Brain microvascular endothelial cell (primary cell): ENCODE results near the gene SLC17A8.

Source experiments
- DNase-seq: peaks from one replicate; pipeline ENCODE4 v3.0.0-alpha.2; 2020
- H3K27ac ChIP-seq: fragments of 250-450 bp; sonication (Bioruptor Pico); 2 replicates; pipeline ENCODE4 v1.5.1; 2020; ENCODE audit warnings: mild to moderate bottlenecking, moderate library complexity
- H3K27me3 ChIP-seq: fragments of 250-450 bp; sonication (Bioruptor Pico); replicated peaks from 2 replicates; pipeline ENCODE4 v1.5.1; 2020; ENCODE audit warnings: mild to moderate bottlenecking
- H3K36me3 ChIP-seq: fragments of 250-450 bp; sonication (Bioruptor Pico); replicated peaks from 2 replicates; pipeline ENCODE4 v1.5.1; 2020; ENCODE audit warnings: mild to moderate bottlenecking
- H3K4me3 ChIP-seq: 2 replicates; pipeline ENCODE4 v1.5.1; 2011; ENCODE audit warnings: low read depth, mild to moderate bottlenecking, control low read depth, low read length, moderate library complexity
- in situ Hi-C: cut with HindIII; loops from 2 replicates; pipeline ENCODE4 v1.10.0; 2017; ENCODE audit warnings: low sequenced_read_pairs, low pct_ligation_motif_present
- TF ChIP-seq, protein P1 (sequence below): IDR thresholded peaks from 2 replicates; pipeline ENCODE4 v1.5.1; 2011; ENCODE audit warnings: low read depth, mild to moderate bottlenecking, moderate library complexity, low read length, control low read depth, inconsistent platforms; ENCODE audit errors: missing control alignments

Gene SLC17A8

DNA sequence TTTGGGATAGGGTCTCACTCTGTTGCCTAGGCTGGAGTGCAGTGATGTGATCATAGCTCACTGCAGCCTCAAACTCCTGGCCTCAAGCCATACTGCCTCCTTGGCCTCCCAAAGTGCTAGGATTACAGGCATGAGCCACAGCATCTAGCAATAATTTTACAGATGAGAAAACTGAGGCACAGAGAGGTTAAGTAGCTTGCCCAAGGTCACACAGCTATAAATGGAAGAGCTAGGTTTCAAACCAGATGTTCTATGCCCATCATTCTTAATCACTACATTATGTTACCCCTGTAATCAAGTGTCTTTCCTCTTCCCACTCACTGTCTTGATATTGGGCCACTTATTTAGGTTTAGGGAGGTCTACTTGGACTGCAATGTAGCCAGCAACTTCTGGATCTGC, 3.6 kb downstream of the SLC17A8 start:
- in situ Hi-C loops: no loop called here
- Histone ChIP-seq H3K36me3 (no peaks in the 10 kb centered on the region), H3K27me3 (peaks cover 2% of the 10 kb centered on the region), H3K27ac (no peak overlapping the region), H3K4me3 (no peak overlapping the region)
- TF ChIP-seq, protein P1, sequence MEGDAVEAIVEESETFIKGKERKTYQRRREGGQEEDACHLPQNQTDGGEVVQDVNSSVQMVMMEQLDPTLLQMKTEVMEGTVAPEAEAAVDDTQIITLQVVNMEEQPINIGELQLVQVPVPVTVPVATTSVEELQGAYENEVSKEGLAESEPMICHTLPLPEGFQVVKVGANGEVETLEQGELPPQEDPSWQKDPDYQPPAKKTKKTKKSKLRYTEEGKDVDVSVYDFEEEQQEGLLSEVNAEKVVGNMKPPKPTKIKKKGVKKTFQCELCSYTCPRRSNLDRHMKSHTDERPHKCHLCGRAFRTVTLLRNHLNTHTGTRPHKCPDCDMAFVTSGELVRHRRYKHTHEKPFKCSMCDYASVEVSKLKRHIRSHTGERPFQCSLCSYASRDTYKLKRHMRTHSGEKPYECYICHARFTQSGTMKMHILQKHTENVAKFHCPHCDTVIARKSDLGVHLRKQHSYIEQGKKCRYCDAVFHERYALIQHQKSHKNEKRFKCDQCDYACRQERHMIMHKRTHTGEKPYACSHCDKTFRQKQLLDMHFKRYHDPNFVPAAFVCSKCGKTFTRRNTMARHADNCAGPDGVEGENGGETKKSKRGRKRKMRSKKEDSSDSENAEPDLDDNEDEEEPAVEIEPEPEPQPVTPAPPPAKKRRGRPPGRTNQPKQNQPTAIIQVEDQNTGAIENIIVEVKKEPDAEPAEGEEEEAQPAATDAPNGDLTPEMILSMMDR: no peak
- no peak for DNase-seq

- Histone ChIP-seq H3K4me3 (no peak overlapping the region), H3K36me3 (no peaks in the 10 kb centered on the region), H3K27ac (no peak overlapping the region), H3K27me3 (no peaks in the 10 kb centered on the region)
- in situ Hi-C loops: no loop called here
- DNase-seq: no peak
- TF ChIP-seq, protein P1: no peak
Observed at GRCh38 chr12:100364324-100364723, 7.5 kb downstream of the SLC17A8 start.

DNA sequence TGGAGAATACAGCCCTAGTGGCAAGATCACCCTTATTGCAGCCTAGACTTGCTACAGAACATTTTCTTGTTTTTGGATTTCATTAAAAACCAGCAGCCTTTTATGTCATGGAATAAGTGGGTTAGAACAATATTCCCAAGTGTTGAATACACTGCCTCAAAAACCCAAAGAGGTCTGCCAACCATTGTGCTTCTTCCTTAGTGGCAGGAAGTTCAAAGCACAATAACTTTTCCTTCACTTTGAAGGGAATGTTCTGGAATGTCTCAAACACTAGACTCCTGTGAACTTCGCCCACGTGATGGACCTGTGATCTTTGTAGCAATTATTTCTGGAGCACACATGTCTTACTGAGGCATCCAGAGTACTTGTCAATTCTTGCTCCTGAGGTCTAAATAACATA, 8.5 kb downstream of the SLC17A8 start:
- no peaks in the 10 kb centered on the region for H3K27me3 ChIP-seq
- in situ Hi-C loops: no loop called here
- no peak overlapping the region for H3K27ac ChIP-seq
- H3K36me3 ChIP-seq: no peaks in the 10 kb centered on the region
- no peak overlapping the region for H3K4me3 ChIP-seq
- DNase-seq: no peak
- TF ChIP-seq, protein P1: no peak

DNA sequence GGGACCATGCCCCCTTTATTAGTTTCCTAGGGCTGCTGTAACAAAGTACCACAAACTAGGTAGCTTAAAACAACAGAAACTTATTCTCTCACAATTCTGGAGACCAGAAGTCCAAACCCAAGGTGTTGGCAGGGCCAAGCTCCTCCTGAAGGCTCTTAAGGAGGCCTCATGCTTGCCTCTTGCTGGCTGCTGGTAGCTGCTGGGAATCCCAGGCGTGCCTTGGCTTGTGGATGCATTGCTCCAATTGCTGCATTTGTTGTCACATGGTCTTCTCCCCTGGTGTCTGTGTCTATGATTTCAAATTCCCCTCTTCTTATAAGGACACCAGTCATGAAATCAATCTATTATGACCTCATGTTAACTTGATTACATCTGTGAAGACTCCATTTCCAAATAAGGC, 11.2 kb downstream of the SLC17A8 start:
- Histone ChIP-seq H3K27me3 (no peaks in the 10 kb centered on the region), H3K36me3 (no peaks in the 10 kb centered on the region), H3K27ac (no peak overlapping the region), H3K4me3 (no peak overlapping the region)
- DNase-seq: no peak
- TF ChIP-seq, protein P1: no peak
- in situ Hi-C loops: no loop called here

- H3K4me3 ChIP-seq: no peak overlapping the region
- in situ Hi-C loops: no loop called here
- H3K27ac ChIP-seq: no peak overlapping the region
- no peak for DNase-seq
- no peaks in the 10 kb centered on the region for H3K36me3 ChIP-seq
- no peaks in the 10 kb centered on the region for H3K27me3 ChIP-seq
- TF ChIP-seq, protein P1: no peak
Observed at GRCh38 chr12:100371146-100371545, 14.3 kb downstream of the SLC17A8 start.

DNA sequence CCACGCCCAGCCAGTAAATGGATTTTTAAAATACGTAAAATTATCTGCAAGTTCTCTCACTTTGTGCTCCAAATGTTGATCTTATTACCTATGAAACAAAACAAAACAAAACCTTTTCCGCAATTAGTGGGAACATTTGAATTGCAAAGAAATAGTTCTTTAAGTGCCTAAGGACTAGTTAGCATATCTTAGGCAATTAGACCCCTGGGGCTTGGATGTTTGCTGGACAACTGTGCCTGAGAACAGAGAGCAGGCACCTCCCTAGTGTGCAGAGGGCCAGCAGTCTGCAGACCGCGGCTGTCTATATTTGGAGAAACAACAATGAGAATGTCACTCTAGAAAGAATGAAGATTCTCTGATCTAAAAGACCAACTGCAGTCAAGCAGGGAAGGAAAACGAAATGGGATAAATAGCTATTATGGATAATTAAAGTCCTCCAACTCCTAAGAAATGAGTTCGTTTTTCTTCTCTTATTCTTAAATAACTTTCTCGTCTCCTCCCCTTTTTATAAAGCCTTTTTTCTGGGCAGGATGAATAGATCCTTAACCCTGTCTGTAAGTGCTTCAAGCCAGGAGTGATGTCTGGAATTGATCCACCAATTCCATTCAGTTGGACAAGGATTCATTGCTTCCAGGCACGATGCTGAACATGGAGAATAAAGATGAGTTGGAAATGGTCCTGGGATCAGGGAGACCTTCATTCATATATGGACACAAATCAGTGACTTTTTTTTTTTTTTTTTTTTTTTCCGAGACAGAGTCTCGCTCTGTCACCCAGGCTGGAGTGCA, 16.2 kb downstream of the SLC17A8 start:
- no peak overlapping the region for H3K4me3 ChIP-seq
- no peak overlapping the region for H3K27ac ChIP-seq
- DNase-seq: no peak
- H3K36me3 ChIP-seq: no peaks in the 10 kb centered on the region
- no peaks in the 10 kb centered on the region for H3K27me3 ChIP-seq
- in situ Hi-C loops: no loop called here
- TF ChIP-seq, protein P1: no peak
